ENCODE measurements around the gene EPN2. TPM values are rescaled to one million over a fixed set of nuclear protein-coding genes. Genes with fewer than 3 reads are reported as not detected.

The EPN2 gene
- total and polyA plus RNA-seq, 10 of the 15 experiments (the other 5 are each of a cell fraction or from before 2014, with no cell fraction given) = 0.26 to 8.4 (median 4.7) TPM

- H3K4me1 ChIP-seq (ENCODE audit: control insufficient read depth, insufficient read depth, low read length) = peaks cover 18% of the 10 kb centered on the region
- BruUV-seq (replicated peaks) = no TSS peak
- no peaks in the 10 kb centered on the region for H3K9me3 ChIP-seq (replicated peaks; ENCODE audit: control insufficient read depth, insufficient read depth, low read length)
- ChIA-PET CTCF (interaction anchor here (0.6 to 1.1 kb wide), 3 partner anchors 14 to 32 kb away, joined by 3 to 4 read pairs (median 3); no protein-coding TSS in a partner anchor), POLR2A (interaction anchor here (0.7 to 0.8 kb wide), 2 partner anchors 35 to 45 kb away, joined by 3 read pairs; no protein-coding TSS in a partner anchor), SMC1A (ENCODE audit: uncharacterized antibody, unreplicated experiment) (interaction anchor here (1.0 to 2.2 kb wide), 3 partner anchors 14 to 35 kb away, joined by 3 to 11 read pairs (median 4); no protein-coding TSS in a partner anchor), RAD21 (ENCODE audit: unreplicated experiment) (interaction anchor here (1.1 kb wide), 1 partner anchor 9 kb away, joined by 3 read pairs; no protein-coding TSS in a partner anchor)
- ATAC-seq = peak; percentile 92
- H3K9ac ChIP-seq (ENCODE audit: control insufficient read depth, insufficient read depth, low read length) = no peak overlapping the region
- DNase-seq (ENCODE audit: low read depth, low spot score) = peak; percentile 37
- FAIRE-seq = peak; percentile 95
- intact Hi-C loops (cut with micrococcal nuclease; ENCODE audit: unreplicated experiment) = no loop called here
- WGBS (ENCODE audit: insufficient coverage, insufficient replicate concordance, low lambda C conversion rate, missing lambda C conversion rate) = 45% methylated on average over 13 of the region's 13 CpGs
- H3K4me2 ChIP-seq (ENCODE audit: control insufficient read depth, insufficient read depth) = 0 out of 2 replicates have a peak overlapping the region, but pooled peaks have one; percentile 6
- H4K20me1 ChIP-seq (ENCODE audit: control insufficient read depth, insufficient read depth) = no peaks in the 10 kb centered on the region
- H3K27me3 ChIP-seq (replicated peaks in 1 of 2; ENCODE audit: control insufficient read depth in 2 of 2, insufficient read depth in 2 of 2, low read length in 1 of 2) = no peaks in the 10 kb centered on the region
- no peak overlapping the region; the same call in 1 of the 2 replicates for H3K27ac ChIP-seq (ENCODE audit: control insufficient read depth, insufficient read depth)
- H3K79me2 ChIP-seq (ENCODE audit: control insufficient read depth, insufficient read depth, low read length) = no peaks in the 10 kb centered on the region
- H3K36me3 ChIP-seq (ENCODE audit: control insufficient read depth in 2 of 2, insufficient read depth in 2 of 2, low read length in 1 of 2) = no peaks in the 10 kb centered on the region
- peak overlapping the region; percentile 25; the same call in 1 of the 2 replicates for H2AFZ ChIP-seq (ENCODE audit: control insufficient read depth, low read depth, low read length)
- no peak overlapping the region for H3K4me3 ChIP-seq
- in situ Hi-C loops (cut with MboI) = no loop called here
- TF ChIP-seq GATAD2B (conservative IDR thresholded peaks at IDR 0.05; ENCODE audit: low read depth) = peak; percentile 52
- TF ChIP-seq GABPA (IDR thresholded peaks at IDR 0.05; ENCODE audit: low read depth) = peak; percentile 51; the same call in 1 of the 2 replicates
- TF ChIP-seq, protein P1, sequence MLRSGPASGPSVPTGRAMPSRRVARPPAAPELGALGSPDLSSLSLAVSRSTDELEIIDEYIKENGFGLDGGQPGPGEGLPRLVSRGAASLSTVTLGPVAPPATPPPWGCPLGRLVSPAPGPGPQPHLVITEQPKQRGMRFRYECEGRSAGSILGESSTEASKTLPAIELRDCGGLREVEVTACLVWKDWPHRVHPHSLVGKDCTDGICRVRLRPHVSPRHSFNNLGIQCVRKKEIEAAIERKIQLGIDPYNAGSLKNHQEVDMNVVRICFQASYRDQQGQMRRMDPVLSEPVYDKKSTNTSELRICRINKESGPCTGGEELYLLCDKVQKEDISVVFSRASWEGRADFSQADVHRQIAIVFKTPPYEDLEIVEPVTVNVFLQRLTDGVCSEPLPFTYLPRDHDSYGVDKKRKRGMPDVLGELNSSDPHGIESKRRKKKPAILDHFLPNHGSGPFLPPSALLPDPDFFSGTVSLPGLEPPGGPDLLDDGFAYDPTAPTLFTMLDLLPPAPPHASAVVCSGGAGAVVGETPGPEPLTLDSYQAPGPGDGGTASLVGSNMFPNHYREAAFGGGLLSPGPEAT (IDR thresholded peaks at IDR 0.05; ENCODE audit: low read depth) = peak; percentile 38; the same call in 1 of the 2 replicates
- TF ChIP-seq RAD51 (IDR thresholded peaks at IDR 0.05) = peak; percentile 56
- peak; percentile 39; the same call in 1 of the 2 replicates for TF ChIP-seq IRF4 (IDR thresholded peaks at IDR 0.05; ENCODE audit: low read depth, low read length)
- TF ChIP-seq, protein P2, sequence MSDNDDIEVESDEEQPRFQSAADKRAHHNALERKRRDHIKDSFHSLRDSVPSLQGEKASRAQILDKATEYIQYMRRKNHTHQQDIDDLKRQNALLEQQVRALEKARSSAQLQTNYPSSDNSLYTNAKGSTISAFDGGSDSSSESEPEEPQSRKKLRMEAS (IDR thresholded peaks at IDR 0.05; ENCODE audit: low read depth, low read length) = peak; percentile 57; the same call in 1 of the 2 replicates
- TF ChIP-seq CHD1 (IDR thresholded peaks at IDR 0.05; ENCODE audit: low read depth, low read length) = no peak
- no peak for TF ChIP-seq YBX1 (IDR thresholded peaks at IDR 0.05)
- TF ChIP-seq FOXK2 (IDR thresholded peaks at IDR 0.05) = 0 out of 2 replicates have a peak, but pooled peaks have one; percentile 29
- TF ChIP-seq RAD21 (IDR thresholded peaks at IDR 0.05; ENCODE audit: insufficient read depth, low read depth, low read length) = no peak
- TF ChIP-seq SPI1 (IDR thresholded peaks at IDR 0.05; ENCODE audit: borderline replicate concordance, insufficient read depth, low read depth, low read length) = peak; percentile 96
- TF ChIP-seq SMAD1 (IDR thresholded peaks at IDR 0.05; ENCODE audit: low read depth, partially characterized antibody) = no peak
- peak; percentile 9; the same call in 1 of the 2 replicates for TF ChIP-seq CREM (IDR thresholded peaks at IDR 0.05; ENCODE audit: low read depth)
- peak; percentile 28; the same call in 1 of the 2 replicates for TF ChIP-seq HDGF (IDR thresholded peaks at IDR 0.05)
- peak; percentile 85 for TF ChIP-seq CBX5 (IDR thresholded peaks at IDR 0.05; ENCODE audit: low read depth)
- TF ChIP-seq NBN (IDR thresholded peaks at IDR 0.05) = peak; percentile 92
- no peak for TF ChIP-seq HCFC1 (IDR thresholded peaks at IDR 0.05; ENCODE audit: low read length)
- TF ChIP-seq MTA3 (IDR thresholded peaks at IDR 0.05; ENCODE audit: borderline replicate concordance, low read length) = peak; percentile 43; the same call in 1 of the 2 replicates
- peak in 1 of 2 experiments; percentile 47; a peak in 1 of 4 replicates for TF ChIP-seq EP300 (IDR thresholded peaks at IDR 0.05; ENCODE audit: borderline replicate concordance in 1 of 2, control insufficient read depth in 1 of 2, low read depth in 2 of 2, low read length in 2 of 2)
Measured at GRCh38 chr17:19270704-19271611, 33.8 kb downstream of the EPN2 start.

Measured in GM12878 (cell line).